ENCODE data around the gene MT1M. TPM values are rescaled to one million over a fixed set of nuclear protein-coding genes. Genes with fewer than 3 reads are reported as not detected.
"Not testable (repeated sequence)": the region's sequence is repeated elsewhere in the genome, so short reads cannot be mapped to it uniquely, and the experiment has no call there.

MT1M gene
- total RNA-seq, 1 donor from 2014 or later = 2.0 TPM

GRCh38 chr16:56652600-56652999 is 20.1 kb downstream of the MT1M start:
- ATAC-seq = no peak

GRCh38 chr16:56653218-56653617 is 20.8 kb downstream of the MT1M start:
- no peak for ATAC-seq

GRCh38 chr16:56657555-56658326 is 25.3 kb downstream of the MT1M start, which contains the start of gene MT1F:
Gene MT1F, plus strand, starts transcription at chr16:56657959. Its CDS starts 100 bp downstream, at chr16:56658059.
- ATAC-seq = peak; percentile 89

- ATAC-seq = no peak
Measured at GRCh38 chr16:56658327-56658875, 25.9 kb downstream of the MT1M start.

- ATAC-seq = no peak
Measured at GRCh38 chr16:56662357-56663354, 30.2 kb downstream of the MT1M start.

GRCh38 chr16:56664506-56664905 is 32.0 kb downstream of the MT1M start:
- ATAC-seq = no peak

GRCh38 chr16:56665286-56666261 is 33.1 kb downstream of the MT1M start:
- ATAC-seq = not testable (repeated sequence)

- peak; percentile 80 for ATAC-seq
Measured at GRCh38 chr16:56667581-56668571, 35.4 kb downstream of the MT1M start, which contains the start of gene MT1G. Gene MT1G, minus strand, starts transcription at chr16:56668065. Its CDS starts 72 bp downstream, at chr16:56667993.

GRCh38 chr16:56669005-56669839 is 36.8 kb downstream of the MT1M start, which contains the start of gene MT1H:
Gene MT1H, plus strand, starts transcription at chr16:56669814. Its CDS starts 71 bp downstream, at chr16:56669885.
- peak; percentile 77 for ATAC-seq

GRCh38 chr16:56669840-56670619 is 37.6 kb downstream of the MT1M start:
- ATAC-seq = no peak

- ATAC-seq = no peak
Measured at GRCh38 chr16:56670620-56670934, 38.1 kb downstream of the MT1M start.

- not testable (repeated sequence) for ATAC-seq
Measured at GRCh38 chr16:56671691-56672090, 39.2 kb downstream of the MT1M start.

- not testable (repeated sequence) for ATAC-seq
Measured at GRCh38 chr16:56672171-56672570, 39.7 kb downstream of the MT1M start.

GRCh38 chr16:56672761-56673536 is 40.5 kb downstream of the MT1M start:
- ATAC-seq = no peak

- no peak for ATAC-seq
Measured at GRCh38 chr16:56673921-56674320, 41.5 kb downstream of the MT1M start.

- ATAC-seq = not testable (repeated sequence)
Measured at GRCh38 chr16:56674570-56674969, 42.1 kb downstream of the MT1M start.

- ATAC-seq = no peak
Measured at GRCh38 chr16:56675685-56676210, 43.3 kb downstream of the MT1M start.
